CD4-positive, alpha-beta T cell treated with Interleukin-4 for 1 hour (primary cell): ENCODE results near the gene TRMT2A.

Source experiments
- DNase-seq, 2 donors: peaks; one replicate each; pipeline ENCODE4 v3.0.0-alpha.2; 2020 to 2022

TRMT2A gene

GRCh38 chr22:20131859-20132685 is 15.0 kb upstream of the TRMT2A start:
- DNase-seq, result peak in 1 of 2 donors; percentile 21

GRCh38 chr22:20131597-20131858 is 14.5 kb upstream of the TRMT2A start, which contains the start of gene ZDHHC8:
Gene ZDHHC8, plus strand, starts transcription at chr22:20131804. Its CDS starts 144 bp downstream, at chr22:20131948.
- DNase-seq, result peak in 1 of 2 donors; percentile 42

GRCh38 chr22:20130731-20131596 is 13.9 kb upstream of the TRMT2A start:
- DNase-seq, result peak; percentile 80 to 81

- DNase-seq, result peak in 1 of 2 donors; percentile 26
Observed at GRCh38 chr22:20130319-20130718, 13.3 kb upstream of the TRMT2A start.

DNA sequence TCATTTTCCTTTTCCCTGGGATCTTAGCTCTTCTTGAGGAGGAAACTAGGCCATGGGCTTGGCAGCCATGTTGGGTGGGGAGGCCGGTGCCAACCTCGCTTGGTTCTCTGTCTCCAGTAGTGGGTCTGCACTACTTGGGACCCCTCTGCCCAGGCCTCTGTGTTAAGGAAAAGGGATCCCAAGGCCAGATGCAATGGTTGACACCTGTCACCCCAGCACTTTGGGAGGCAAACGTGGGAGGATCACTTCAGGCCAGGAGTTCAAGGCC is 12.7 kb upstream of the TRMT2A start:
- no peak for DNase-seq

DNA sequence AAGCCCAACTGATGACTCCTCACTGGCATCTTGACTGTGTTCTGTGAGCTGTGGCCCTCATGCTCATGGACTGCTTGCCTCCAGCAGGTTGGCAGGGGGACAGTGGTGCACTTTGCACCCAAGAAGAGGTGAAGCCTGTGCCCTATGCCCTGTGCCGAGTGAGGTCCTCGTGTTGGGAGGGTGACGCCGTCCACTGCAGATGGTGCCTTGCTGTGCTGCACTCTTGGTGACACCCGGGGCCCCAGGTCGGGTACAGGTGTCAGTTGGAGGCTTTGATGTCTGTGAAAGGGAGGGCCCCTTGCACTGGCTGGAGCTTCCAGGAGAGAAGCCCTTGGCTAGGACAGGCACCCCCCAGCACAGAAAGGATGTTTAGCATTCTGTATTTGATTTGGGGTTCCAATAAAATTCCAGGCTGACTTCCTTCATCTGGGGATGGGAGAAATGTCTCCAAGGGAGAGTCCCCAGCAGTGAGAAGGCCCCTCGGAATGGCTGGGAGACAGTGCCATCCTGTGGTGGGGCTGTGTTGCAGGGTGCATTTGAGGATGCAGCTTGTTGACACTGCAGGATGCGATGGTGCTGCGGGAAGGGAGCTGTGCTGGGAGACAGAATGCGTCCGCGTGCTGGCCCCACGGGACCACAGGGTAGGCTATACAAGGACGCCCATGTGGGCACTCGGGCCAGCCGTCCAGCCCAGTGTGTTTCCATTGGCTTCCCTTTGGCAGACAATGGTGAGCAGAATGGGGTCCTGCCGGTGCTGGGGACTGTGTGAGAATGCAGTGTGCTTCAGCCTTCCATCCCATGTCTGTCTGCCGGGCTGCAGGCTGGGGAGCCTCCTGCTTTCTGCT is 12.1 kb upstream of the TRMT2A start:
- DNase-seq, result peak; percentile 46 to 66

GRCh38 chr22:20128619-20128901 is 11.5 kb upstream of the TRMT2A start:
- DNase-seq, result no peak

GRCh38 chr22:20127869-20128618 is 11.0 kb upstream of the TRMT2A start:
- DNase-seq, result no peak

DNA sequence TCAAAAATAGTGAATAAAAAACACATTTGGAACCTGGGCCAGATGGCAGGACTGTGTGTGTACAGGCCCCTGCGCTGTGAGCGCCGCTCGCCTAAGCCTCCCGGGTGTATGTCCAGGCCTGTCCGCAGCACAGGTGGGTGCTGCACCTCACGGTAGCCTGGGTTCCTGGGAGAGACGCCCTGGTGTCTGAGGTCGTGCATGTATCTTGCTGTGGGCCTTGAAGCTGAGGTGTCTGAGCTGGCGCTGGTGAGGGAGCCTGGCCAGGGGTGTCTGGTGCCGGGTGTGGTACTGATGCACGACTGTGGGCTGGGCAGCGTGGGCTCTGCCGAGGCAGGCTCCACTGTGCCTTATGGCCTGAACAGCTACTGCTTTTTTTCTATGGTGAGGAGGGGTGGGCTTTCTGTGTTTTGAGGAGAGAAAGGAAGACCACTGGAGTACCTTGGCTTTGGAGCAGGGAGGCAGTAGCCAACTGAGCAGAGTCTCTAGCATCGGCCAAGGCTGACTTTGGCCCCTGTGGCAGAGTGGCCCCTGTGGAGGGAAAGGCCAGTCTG is 10.4 kb upstream of the TRMT2A start:
- no peak for DNase-seq

GRCh38 chr22:20126284-20127029 is 9.4 kb upstream of the TRMT2A start:
- DNase-seq, result no peak

DNA sequence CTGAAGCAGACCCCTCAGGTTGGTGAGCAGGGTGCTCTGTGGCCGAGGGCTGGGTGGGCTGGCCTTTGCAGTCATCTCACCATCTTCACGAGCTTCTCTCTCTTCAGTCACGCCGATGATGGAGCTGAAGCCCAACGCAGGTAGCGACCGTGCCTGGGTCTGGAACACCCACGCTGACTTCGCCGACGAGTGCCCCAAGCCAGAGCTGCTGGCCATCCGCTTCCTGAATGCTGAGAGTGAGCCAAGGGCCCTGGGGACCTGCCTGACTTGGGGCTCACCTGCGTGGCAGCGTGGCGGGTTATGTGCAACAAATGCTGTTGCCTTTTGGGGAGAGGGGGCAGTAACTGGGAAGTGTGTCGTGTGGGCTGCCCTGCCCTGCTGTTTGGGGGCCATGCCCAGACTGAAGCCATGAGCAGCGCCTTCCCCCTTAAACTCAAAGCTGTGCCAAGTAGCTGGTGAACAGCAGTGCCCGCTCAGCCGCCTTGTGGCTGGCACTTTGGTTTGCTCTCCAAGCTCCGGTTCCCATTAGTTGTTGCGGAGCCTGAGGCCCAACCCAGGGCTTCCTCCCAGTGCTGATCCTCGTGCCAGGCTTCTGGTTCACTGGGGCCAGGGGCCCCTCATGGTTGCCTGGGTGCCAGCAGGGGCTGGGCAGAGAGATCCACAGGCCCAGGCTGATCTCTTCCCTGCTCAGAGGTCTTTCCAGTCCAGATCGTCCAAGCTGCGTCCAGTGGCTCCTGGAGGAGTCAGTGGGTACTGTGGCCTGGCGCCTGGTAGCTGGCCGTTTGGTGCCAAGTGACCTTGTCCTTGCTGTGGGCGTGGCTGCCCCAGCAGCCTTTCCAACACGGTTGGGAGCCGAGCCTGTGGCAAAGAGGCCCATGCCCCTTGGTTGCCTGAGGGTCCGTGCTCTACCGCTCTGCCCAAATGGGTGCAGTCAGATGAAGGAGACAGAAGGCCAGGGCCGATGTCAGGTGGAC is 8.5 kb upstream of the TRMT2A start:
- no peak for DNase-seq

DNA sequence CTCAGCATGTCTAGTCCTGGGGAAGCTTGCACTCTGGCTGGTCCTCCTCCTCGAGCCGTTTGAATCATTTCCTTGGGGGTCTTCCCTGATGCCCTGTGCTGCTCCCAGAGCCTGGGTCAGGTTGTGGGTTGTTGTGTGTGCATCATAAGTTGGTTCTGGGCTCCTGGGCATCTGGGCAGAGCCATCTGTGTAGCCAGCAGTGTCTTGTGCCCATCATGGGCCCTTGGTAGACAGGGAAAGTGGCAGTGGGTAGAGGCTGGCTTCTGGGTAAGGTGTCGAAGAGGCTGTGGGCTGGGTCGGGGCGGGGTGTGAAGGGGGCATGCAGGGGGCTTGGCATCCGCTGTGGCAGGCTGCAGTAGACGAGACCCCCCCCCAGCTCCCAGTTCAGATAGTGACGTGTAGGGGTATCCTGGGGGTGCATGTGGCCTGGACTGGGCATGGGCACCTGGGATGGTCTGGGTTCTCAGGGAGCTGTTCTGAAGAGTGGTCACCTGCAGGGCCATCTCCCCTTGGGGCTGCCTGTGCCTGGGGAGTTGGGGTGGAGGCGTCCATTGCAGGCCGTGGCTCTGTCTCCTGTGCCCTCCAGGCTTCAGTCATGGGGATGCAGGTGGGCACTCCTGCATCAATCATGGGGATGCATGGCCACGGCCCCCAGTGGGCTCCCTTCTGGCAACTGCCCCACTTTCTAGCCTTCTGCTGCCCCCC is 7.2 kb upstream of the TRMT2A start:
- DNase-seq, result no peak

GRCh38 chr22:20123366-20124082 is 6.5 kb upstream of the TRMT2A start:
- DNase-seq, result no peak

GRCh38 chr22:20121856-20122415 is 4.9 kb upstream of the TRMT2A start:
- DNase-seq, result no peak

DNA sequence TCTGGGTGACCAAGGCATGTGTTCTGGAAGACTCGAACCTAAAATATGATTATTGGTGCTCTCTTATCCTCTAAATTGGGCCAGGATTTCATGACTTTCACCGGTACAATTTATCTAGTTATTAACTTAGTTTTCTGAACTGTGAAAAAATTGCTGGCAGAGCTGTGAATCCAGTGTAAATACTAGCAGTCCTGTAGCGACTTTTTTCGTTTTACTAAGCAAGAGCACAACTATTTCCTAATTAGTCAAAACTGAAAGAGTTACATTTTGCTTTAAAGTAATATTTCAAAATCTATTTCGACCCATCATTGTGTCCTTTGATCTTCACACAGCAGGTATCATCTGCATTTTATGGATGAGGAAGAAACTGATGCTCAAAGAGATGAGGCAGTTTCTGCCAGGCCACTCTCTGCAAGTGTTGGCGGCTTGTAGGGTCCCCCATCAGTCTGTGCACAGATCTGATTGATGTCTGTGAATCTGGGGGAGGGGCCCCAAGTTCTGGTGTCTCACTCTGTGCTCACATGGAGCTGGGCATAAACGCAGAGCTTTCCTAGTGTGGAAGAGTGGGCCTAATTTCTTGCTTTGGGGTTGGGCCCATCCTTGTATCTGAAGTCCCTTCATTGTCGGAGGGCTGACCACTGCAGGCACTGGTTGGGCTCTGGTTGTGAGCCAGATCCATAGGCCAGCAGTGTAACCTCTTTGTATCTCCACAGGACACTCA is 1.4 kb upstream of the TRMT2A start:
- DNase-seq, result no peak

- DNase-seq, result peak; percentile 33 to 54
Observed at GRCh38 chr22:20117633-20118299, 740 bp upstream of the TRMT2A start.

DNA sequence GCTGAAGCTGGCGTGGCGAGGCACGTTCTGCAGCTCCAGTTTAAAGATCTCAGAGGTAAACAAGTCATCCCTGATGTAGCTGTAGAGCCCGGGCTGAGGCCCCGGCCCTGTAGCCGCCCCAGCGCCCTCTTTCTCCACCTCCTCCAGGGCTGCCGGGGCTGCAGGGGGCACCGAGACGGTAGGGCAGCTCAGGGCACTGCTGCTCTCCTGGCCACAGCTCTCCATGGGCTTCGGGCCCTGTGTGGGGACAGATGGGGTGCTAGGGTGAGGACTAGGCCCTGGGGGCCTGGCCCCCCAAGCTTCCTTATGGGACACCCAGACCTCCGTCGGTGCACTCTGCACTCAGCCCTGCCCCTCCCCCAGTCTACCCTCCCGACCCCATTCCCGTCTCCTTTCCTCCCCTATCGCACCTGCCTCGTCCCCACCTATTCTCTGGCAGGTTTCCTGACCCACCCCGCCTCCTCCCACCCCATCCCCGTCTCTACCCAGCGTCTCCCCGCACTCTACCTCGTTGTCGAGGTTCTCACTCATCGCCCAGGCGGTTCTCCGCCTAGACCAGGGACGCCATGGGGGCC is 563 bp downstream of the TRMT2A start:
- DNase-seq, result no peak
